ENCODE measurements around the gene NFIA.

- TF ChIP-seq EZH2phosphoT487 (IDR thresholded peaks at IDR 0.05; ENCODE audit: low read length) (no peak), EZH2 (optimal IDR thresholded peaks at IDR 0.05; ENCODE audit: low read depth, low read length) (no peak)
- TF ChIP-seq, protein P1, sequence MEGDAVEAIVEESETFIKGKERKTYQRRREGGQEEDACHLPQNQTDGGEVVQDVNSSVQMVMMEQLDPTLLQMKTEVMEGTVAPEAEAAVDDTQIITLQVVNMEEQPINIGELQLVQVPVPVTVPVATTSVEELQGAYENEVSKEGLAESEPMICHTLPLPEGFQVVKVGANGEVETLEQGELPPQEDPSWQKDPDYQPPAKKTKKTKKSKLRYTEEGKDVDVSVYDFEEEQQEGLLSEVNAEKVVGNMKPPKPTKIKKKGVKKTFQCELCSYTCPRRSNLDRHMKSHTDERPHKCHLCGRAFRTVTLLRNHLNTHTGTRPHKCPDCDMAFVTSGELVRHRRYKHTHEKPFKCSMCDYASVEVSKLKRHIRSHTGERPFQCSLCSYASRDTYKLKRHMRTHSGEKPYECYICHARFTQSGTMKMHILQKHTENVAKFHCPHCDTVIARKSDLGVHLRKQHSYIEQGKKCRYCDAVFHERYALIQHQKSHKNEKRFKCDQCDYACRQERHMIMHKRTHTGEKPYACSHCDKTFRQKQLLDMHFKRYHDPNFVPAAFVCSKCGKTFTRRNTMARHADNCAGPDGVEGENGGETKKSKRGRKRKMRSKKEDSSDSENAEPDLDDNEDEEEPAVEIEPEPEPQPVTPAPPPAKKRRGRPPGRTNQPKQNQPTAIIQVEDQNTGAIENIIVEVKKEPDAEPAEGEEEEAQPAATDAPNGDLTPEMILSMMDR (IDR thresholded peaks at IDR 0.05; ENCODE audit: low read length): no peak
Measured at GRCh38 chr1:61472876-61473275, 390.5 kb downstream of the NFIA start.
